NAMALWA (cell line): ENCODE results near the gene CCDC187.
A peak's percentile ranks its signal among the peaks of the same experiment; 100 is the strongest.
"Not testable (repeated sequence)": the region's sequence is repeated elsewhere in the genome, so short reads cannot be mapped to it uniquely, and the experiment has no call there.

Experiments used
- DNase-seq: peaks from one replicate; pipeline ENCODE4 v3.0.0-alpha.2; 2015; ENCODE audit warnings: low spot score

CCDC187 gene

DNA sequence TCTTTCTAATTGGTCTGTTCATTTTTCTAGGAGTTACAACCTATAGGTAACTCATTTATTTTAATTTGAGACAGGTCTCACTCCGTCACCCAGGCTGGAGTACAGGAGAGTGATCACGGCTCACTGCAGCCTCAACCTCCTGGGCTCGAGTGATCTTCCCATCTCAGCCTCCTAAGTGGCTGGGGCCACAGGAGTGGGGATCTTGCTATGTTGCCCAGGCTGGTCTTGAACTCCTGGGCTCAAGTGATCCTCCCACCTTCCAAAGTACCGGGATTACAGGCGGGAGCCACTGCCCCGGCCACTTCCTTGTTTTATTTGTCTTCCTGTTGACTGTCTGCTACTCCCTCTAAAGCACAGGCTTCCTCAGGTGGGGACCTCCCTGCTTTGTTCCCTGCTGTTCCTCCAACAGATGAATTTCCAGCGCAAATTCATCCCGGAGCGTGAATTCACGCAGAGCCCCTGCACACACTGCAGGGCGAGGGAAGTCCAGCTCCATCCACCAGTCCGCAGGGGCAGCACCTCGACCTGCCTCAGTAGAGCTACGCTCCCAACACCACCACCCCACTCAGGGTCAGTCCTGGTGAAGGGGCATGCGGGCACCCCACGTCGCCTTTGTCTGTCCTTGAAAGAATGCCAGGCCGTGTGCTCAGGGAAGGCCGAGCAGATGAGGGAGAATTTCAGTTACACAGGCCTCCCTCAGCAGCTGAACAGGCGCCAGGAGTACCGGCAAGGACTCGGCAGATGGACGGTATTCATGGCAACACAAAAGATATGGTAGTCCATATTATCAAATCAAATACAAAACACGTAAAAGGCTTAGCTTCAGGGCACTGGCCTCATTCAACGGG, 64.5 kb downstream of the CCDC187 start:
- DNase-seq = no peak

GRCh38 chr9:136238342-136238732, 65.6 kb downstream of the CCDC187 start:
- no peak for DNase-seq

DNA sequence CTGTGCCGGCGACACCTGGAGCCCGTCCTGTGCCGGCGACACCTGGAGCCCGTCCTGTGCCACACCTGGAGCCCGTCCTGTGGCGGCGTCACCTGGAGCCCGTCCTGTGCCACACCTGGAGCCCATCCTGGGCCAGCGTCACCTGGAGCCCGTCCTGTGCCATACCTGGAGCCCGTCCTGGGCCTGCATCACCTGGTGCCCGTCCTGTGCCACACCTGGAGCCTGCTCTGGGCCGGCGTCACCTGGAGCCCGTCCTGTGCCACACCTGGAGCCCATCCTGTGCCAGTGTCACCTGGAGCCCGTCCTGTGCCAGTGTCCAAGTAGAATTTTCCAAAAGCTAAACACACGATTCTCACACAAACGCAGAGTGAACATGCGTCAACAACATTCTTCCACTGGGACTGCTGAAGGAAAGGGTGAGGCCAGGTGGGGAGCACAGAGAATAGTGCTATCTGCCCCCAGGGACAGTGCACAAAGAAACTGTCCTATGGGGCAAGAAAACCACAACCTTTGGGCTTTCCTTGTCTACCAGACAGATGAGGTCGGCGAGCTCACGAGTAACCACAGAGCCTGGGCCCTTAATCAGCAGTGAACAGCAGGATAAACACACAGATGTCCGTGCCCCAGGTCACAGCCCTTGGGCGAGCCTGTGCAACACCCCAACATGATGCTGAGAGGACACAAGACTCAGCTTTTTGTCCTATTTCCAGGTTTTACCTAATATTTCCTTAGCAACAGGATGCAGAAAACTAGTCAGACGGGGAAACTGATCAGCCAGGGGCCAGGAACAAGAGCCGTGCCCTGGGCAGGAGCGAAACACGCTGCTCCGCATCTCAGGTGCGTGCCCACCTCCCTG, 66.2 kb downstream of the CCDC187 start:
- peak; percentile 50 for DNase-seq

DNA sequence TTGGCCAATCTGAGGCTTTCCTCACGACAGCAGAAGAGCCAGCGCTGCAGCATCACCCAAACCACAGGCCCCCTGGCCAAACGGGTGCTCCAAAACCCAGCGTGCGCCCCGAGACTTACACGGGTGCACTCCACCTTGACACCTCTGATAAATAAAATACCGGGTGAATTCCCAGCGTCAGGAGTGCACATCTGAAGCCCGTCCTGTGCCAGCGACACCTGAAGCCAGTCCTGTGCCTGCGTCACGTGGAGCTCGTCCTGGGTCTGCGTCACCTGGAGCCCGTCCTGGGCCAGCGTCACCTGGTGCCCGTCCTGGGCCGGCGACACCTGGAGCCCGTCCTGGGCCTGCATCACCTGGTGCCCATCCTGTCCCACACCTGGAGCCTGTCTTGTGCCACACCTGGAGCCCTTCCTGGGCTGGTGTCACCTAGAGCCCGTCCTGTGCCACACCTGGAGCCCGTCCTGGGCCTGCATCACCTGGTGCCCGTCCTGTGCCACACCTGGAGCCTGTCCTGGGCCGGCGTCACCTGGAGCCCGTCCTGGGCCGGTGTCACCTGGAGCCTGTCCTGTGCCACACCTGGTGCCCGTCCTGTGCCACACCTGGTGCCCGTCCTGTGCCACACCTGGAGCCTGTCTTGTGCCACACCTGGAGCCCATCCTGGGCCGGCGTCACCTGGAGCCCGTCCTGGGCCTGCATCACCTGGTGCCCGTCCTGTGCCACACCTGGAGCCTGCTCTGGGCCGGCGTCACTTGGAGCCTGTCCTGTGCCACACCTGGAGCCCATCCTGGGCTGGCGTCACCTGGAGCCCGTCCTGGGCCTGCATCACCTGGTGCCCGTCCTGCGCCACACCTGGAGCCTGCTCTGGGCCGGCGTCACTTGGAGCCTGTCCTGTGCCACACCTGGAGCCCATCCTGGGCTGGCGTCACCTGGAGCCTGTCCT, 67.2 kb downstream of the CCDC187 start:
- not testable (repeated sequence) for DNase-seq

DNA sequence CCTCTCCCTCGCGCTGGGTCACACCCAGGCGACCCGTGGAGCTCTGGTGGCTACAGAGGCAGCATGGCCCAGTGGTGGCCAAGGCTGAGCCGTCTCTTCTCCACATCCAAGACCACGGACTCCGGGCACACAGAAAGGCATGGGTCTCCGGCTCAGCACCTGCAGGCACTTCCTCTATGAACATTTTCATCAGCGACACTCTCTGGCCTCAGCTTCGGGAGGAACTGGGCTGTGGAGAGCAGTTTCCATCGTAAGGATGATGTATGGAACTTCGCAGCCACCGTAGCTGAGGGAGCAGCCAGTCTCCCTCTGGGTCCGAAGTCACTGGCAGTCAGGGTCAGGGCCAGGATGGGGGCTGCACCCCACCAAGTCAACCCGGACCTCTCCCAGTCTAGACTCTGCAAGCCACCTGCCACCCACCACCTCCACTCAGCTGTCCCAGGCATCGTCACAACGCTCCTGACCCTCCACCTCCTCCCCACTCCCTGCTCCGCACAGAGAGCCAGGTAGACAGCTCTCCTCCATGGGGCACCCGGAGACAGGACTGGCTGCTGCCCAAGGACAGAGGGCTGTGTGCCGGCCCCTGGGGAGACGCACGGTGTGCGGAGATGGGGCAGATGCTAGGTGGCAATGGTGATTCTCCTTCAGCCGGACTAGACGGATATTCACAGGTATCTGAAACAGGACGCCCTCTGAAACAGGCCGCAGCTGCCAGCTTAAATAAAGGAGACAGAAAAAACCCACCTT, 68.0 kb downstream of the CCDC187 start:
- no peak for DNase-seq

DNA sequence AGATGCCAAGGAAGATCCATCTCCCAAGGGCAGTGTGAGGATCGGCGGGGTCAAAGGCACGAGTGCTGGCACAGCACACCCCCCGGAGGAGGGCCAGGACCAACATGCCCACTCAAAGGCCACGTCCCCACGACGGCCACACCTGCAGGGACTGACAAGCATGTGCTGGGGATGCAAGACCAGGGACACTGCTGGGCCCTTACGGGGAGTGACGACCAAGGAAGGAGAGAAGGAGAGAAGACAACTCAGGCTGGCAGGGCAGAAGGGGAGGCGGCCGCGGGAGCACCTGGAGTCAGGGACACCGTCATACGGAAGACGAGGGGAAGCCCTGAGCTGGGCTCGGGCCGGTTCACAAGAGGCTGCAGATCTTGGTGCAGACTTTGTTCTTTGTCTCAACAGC, 68.7 kb downstream of the CCDC187 start:
- no peak for DNase-seq

- no peak for DNase-seq
These were observed 69.3 kb downstream of the CCDC187 start for GRCh38 chr9:136234597-136234996.

DNA sequence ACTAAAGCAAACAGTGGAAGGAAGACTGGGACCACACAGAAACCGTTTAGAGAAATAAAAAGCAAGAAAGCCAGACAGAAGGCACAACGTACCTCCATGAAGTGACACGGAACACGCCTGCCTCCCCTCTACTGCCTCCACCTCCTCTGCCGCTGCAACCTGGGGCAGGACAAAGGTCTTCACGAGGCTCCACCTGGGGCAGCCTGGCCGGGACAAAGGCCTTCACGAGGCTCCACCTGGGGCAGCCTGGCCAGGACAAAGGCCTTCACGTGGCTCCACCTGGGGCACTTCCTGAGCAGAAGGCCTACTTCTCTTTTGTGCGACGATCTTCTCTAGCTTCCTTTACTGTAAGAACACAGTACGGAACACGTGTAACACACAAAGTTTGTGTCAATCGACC, 70.0 kb downstream of the CCDC187 start:
- no peak for DNase-seq

GRCh38 chr9:136233411-136233810, 70.5 kb downstream of the CCDC187 start:
- no peak for DNase-seq

- DNase-seq = no peak
These were observed 70.9 kb downstream of the CCDC187 start for GRCh38 chr9:136232969-136233368.

DNA sequence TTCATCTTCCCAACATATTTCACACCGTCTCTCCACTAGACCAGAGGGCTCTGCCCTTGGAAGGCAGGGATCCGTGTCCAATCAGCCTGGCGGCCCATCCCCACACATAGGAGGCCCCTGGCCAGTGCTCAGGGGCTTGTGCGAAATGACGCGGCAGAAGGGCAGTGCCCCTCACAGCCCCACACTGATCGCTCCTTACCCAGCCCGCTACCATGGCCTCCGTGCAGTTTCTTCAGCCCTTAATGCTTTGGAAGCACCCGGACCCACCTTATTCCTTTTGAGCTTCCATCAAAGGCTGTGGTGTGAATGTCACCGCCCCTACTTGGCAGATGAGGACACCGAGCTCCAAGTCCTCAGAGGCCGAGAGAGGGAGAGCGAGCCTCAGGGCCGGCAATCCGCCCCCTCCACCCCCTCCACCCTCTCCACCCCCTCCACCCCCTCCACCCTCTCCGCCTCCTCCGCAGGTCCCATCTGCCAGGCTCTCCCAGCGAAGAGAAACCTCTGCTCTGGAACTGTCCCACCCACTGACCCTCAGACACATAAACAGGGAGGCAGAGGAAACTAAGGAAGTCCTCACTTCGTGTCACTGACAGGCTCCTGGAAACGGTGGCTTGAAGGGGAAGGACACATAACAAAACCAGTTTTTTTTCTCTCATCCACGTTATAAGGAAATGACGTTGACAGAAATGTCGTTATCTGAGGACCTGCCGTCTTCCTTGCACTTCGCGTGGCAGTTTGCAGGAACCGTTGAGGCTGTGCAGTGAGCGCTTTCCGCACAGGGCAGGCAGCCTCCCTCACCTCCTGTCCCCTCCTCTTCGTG, 72.2 kb downstream of the CCDC187 start:
- no peak for DNase-seq

GRCh38 chr9:136230773-136231172, 73.1 kb downstream of the CCDC187 start:
- no peak for DNase-seq

DNA sequence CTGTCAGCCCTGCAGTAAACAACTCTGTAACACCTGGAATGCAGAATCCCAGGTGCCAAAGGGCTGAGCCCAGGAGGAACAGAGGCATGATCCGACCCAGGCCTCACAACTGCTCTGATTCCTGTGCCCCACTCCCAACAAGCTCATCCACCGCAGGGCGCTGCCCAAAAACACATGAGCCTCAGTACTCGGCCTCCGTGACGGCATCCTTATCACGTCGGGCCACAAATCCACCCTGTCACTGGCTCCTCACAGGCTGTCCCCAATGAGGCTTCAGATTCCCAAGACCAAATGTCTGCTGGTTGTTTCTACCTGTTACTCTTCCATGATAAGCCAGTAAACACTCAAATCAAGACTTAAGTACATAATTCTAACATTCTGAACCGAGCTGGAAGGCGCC, 73.5 kb downstream of the CCDC187 start:
- no peak for DNase-seq

GRCh38 chr9:136229096-136230065, 74.5 kb downstream of the CCDC187 start:
- no peak for DNase-seq

- DNase-seq = no peak
These were observed 75.6 kb downstream of the CCDC187 start for GRCh38 chr9:136228107-136228875.

DNA sequence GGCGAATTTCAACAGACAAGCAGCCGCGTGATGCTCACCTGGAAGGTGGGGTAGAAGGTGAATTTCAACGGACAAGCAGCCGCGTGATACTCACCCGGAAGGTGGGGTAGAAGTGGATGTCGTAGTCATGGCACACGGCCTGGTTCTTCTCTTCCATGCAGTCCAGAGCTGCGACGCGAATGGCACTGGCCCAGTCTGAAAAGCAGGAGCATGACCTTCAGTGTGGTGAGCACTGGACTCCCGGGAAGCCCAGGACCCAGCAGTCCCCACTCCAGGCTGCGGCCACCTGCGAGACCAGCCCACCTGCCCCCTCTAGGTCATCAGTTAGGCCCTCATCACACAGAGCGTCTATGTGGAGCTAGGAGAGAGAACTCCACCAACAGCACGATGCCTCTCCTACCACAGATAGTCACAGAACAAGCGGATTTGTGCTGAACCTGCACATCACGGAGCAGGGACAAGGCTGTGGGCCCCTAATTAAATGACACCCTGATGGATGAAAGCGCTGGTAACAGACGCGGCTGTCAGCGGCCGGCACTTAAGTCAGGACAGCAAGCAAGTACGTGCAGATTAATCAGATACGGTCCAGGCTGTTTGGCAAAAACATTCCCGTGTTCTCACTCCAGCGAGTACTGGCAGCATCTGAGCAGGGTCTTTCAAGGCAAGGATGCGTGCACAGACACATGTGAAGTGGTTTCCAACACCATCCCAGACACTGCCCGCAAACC, 77.0 kb downstream of the CCDC187 start:
- DNase-seq = no peak

- DNase-seq = peak; percentile 96
These were observed 77.9 kb downstream of the CCDC187 start for GRCh38 chr9:136225748-136226679.
